Osteocyte (in vitro differentiated cells): ENCODE measurements around the gene MTF1. TPM values are rescaled to one million over a fixed set of nuclear protein-coding genes. Genes with fewer than 3 reads are reported as not detected.

ENCODE experiments used
- DNase-seq: peaks from one replicate; pipeline ENCODE4 v3.0.0; 2021; ENCODE audit warnings: mixed read lengths; ENCODE audit not compliant: unreplicated experiment; ENCODE audit errors: extremely low spot score
- H3K27ac Mint-ChIP-seq: one replicate; pipeline ENCODE4 v1.8.0; 2021; ENCODE audit warnings: mild to moderate bottlenecking, mixed read lengths; ENCODE audit not compliant: unreplicated experiment
- H3K27me3 Mint-ChIP-seq: one replicate; pipeline ENCODE4 v1.8.0; 2021; ENCODE audit warnings: mixed read lengths; ENCODE audit not compliant: unreplicated experiment
- H3K36me3 Mint-ChIP-seq: one replicate; pipeline ENCODE4 v1.8.0; 2021; ENCODE audit warnings: mixed read lengths; ENCODE audit not compliant: unreplicated experiment
- H3K4me1 Mint-ChIP-seq: one replicate; pipeline ENCODE4 v1.8.0; 2021; ENCODE audit warnings: mixed read lengths; ENCODE audit not compliant: unreplicated experiment
- H3K4me3 Mint-ChIP-seq: one replicate; pipeline ENCODE4 v1.8.0; 2021; ENCODE audit warnings: mild to moderate bottlenecking, moderate library complexity, mixed read lengths; ENCODE audit not compliant: unreplicated experiment
- H3K9me3 Mint-ChIP-seq: one replicate; pipeline ENCODE4 v1.8.0; 2021; ENCODE audit warnings: mixed read lengths; ENCODE audit not compliant: unreplicated experiment
- total RNA-seq: library from RNA; stranded (reverse); gene quantifications from 2 replicates; pipeline ENCODE4 v1.2.1, GENCODE V29; 2021
- TF ChIP-seq, protein P1 (sequence below): fragments of 200-600 bp; sonication (generic); IDR thresholded peaks from 2 replicates; pipeline ENCODE4 v1.5.0; 2021; ENCODE audit warnings: antibody characterized with exemption, mild to moderate bottlenecking, moderate library complexity

The MTF1 gene
- total RNA-seq, 1 donor from 2014 or later, result 16.9 TPM

- TF ChIP-seq, protein P1, sequence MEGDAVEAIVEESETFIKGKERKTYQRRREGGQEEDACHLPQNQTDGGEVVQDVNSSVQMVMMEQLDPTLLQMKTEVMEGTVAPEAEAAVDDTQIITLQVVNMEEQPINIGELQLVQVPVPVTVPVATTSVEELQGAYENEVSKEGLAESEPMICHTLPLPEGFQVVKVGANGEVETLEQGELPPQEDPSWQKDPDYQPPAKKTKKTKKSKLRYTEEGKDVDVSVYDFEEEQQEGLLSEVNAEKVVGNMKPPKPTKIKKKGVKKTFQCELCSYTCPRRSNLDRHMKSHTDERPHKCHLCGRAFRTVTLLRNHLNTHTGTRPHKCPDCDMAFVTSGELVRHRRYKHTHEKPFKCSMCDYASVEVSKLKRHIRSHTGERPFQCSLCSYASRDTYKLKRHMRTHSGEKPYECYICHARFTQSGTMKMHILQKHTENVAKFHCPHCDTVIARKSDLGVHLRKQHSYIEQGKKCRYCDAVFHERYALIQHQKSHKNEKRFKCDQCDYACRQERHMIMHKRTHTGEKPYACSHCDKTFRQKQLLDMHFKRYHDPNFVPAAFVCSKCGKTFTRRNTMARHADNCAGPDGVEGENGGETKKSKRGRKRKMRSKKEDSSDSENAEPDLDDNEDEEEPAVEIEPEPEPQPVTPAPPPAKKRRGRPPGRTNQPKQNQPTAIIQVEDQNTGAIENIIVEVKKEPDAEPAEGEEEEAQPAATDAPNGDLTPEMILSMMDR, result peak; percentile 74
- Mint-ChIP-seq H3K36me3 (no peaks in the 10 kb centered on the region), H3K27me3 (no peaks in the 10 kb centered on the region), H3K4me3 (no peak overlapping the region), H3K4me1 (peaks cover 31% of the 10 kb centered on the region), H3K27ac (peak overlapping the region; percentile 65), H3K9me3 (no peaks in the 10 kb centered on the region)
- peak; percentile 91 for DNase-seq
Observed at GRCh38 chr1:37811027-37811655, 48.3 kb downstream of the MTF1 start.

- peak overlapping the region; percentile 56 for H3K27ac Mint-ChIP-seq
- H3K4me3 Mint-ChIP-seq, result no peak overlapping the region
- H3K9me3 Mint-ChIP-seq, result no peaks in the 10 kb centered on the region
- H3K27me3 Mint-ChIP-seq, result no peaks in the 10 kb centered on the region
- peaks cover 6% of the 10 kb centered on the region for H3K36me3 Mint-ChIP-seq
- H3K4me1 Mint-ChIP-seq, result peaks cover 32% of the 10 kb centered on the region
- TF ChIP-seq, protein P1, result no peak
- DNase-seq, result no peak
Observed at GRCh38 chr1:37809942-37810341, 49.5 kb downstream of the MTF1 start.

GRCh38 chr1:37808369-37809319 is 50.7 kb downstream of the MTF1 start:
- TF ChIP-seq, protein P1, result no peak
- Mint-ChIP-seq H3K27me3 (no peaks in the 10 kb centered on the region), H3K27ac (peak overlapping the region; percentile 97), H3K4me1 (peaks cover 32% of the 10 kb centered on the region), H3K9me3 (no peaks in the 10 kb centered on the region), H3K4me3 (peak overlapping the region; percentile 88), H3K36me3 (peaks cover 15% of the 10 kb centered on the region)
- DNase-seq, result peak; percentile 94

GRCh38 chr1:37807555-37808368 is 51.6 kb downstream of the MTF1 start, which contains the start of the genes C1orf122 and YRDC:
TSS of gene C1orf122 (plus strand) at chr1:37807790. CDS start at chr1:37808405, 615 bp downstream.
TSS of gene YRDC (minus strand) at chr1:37808208. CDS start at chr1:37808180, 28 bp downstream.
- peak within 1 kb of the TSS; percentile 97 for H3K27ac Mint-ChIP-seq
- peak within 1 kb of the TSS; percentile 88 for H3K4me3 Mint-ChIP-seq
- H3K27me3 Mint-ChIP-seq, result no peaks in the 10 kb centered on the region
- peak; percentile 97 for DNase-seq
- peaks cover 32% of the 10 kb centered on the region for H3K4me1 Mint-ChIP-seq
- TF ChIP-seq, protein P1, result no peak
- peaks cover 21% of the 10 kb centered on the region for H3K36me3 Mint-ChIP-seq
- no peaks in the 10 kb centered on the region for H3K9me3 Mint-ChIP-seq
